GM18909 (cell line): ENCODE results near the gene PTPMT1.

Source experiments
- ATAC-seq: cut with Tn5 transposase; IDR thresholded peaks from one replicate; pipeline ENCODE4 v1.9.1; 2021; ENCODE audit warnings: mild to moderate bottlenecking; ENCODE audit not compliant: unreplicated experiment, poor library complexity

The PTPMT1 gene

DNA sequence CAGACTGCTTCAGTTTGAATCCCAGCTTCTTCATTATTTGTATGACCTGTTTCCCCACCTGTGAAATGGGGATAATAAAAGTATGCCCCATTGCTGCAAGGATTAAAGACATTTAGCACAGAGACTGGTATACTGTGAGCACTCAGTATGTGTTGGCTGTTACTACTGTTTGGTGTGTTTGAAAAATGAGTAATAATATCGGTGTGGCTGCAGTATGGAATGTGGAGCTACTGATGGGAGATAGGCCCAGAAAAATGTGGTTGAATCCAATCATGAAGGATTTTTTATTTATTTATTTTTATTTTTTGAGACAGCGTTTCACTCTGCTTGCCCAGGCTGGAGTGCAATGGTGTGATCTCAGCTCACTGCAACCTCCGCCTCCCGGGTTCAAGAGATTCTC lies 37.9 kb downstream of the PTPMT1 start:
- no peak for ATAC-seq

DNA sequence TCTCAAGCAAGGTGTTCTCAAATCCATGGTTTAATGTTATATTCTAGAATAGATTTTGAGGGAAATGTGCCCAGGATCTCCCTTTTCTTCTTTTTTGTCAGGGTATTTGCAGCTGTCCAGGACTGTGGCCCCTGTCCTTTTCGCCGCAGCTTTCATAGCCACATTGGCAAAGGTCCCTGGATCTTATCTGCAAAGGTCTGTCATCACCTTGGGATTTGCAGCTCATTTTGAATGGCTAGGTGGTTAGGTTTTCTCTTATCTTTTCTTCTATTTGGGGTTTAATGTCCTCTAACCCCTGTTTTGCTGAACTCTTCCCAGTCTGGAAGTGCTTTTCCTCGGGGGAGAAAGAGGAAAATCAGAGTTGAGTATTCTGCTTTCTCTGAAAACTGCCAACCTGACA lies 40.5 kb downstream of the PTPMT1 start:
- no peak for ATAC-seq

DNA sequence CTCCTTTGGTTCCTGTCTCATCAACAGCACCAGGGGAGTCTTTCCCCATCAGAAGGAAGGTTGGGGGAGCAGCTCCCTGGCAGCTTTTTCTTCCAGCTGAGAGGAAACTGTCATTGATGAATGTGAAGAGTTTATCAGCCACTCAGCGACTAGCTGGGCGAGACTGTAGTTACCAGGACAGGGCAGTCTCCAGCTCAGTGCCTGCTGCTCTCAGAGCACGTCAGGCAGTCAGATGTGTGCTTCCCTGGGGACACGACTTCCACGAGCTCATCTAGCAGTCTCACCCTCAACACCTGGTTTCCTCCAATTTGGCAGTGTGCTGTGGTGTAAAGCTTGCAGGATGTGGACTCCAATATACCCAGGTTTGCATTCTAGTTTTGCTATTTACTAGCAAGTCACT lies 41.3 kb downstream of the PTPMT1 start:
- no peak for ATAC-seq

DNA sequence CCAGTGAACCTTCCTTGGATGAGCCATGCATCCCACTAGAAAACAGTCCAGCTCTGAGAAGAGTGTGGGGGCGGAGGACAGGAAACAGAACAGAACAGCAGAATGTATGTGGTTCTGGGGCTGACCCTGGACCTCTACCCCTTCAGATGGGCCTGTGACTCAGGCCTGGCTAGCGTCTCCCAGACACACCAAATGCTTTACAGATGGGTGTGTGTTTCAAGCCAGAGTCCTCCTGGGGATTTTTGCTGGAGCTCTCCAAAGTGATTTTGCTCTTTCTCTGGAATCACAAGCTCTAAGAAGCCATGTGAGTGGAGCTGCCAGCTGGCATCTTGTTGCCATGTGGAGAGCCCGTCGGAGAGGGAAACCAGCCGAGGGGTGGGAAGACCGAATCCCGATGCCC lies 42.0 kb downstream of the PTPMT1 start:
- no peak for ATAC-seq

DNA sequence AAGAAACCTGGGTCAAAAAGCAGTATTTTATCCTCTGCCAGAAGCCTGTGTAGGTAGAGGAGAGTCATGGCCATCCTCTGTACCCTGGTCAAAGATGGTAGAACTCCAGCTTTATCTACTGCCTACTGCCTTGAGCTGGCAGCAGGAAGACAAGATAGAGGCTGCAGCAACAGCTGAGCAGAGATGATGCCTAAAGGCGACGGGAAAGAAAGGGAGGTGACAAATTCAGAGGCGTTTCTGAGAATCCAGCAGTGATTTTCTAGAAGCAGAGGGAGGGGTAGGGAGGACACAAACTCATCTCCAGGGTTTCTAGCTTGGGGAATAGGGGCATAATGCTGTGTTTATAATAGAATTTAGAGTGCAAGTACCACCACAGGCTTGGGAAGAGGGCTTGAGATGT lies 44.3 kb downstream of the PTPMT1 start:
- no peak for ATAC-seq

DNA sequence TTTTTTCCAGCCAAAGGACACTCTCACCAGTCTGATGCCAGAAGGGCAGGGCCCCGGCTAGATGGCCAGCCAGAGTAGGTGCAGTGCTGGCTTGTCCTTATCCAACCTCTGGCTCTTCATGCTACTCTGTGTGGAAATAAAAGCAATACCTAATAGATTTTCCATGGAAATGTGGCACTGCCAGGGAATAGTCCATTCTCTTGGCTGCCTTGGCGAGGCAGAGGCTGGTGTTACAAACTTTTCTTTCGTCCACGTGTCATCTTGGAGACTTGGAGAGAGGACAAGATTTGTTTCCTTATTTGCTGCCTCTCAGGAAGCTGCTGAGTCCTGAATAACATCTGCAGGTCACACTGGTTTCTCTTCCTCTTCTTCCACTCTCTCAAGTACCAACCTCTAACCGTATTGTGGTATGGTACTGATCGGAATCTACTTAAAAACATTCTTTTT lies 46.0 kb downstream of the PTPMT1 start:
- peak; percentile 83 for ATAC-seq

DNA sequence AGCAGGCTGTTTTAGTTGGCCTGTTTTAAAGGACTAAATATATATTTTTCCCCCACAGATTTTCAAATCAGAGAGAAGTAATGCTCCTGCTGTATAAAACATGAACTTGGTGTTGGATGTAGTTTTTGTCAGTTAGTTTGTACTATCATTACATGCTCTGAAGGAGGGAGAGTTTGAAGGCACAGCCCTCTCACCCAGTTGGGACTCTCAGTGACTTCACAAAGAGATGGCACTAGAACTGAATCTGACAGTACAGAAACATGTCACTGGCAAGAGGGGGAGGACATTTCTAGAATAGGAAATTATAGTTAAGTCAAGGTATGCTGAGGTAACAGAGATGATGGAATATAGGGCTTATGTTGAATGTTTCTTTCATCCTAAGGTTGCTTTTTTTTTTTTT lies 49.9 kb downstream of the PTPMT1 start:
- no peak for ATAC-seq

DNA sequence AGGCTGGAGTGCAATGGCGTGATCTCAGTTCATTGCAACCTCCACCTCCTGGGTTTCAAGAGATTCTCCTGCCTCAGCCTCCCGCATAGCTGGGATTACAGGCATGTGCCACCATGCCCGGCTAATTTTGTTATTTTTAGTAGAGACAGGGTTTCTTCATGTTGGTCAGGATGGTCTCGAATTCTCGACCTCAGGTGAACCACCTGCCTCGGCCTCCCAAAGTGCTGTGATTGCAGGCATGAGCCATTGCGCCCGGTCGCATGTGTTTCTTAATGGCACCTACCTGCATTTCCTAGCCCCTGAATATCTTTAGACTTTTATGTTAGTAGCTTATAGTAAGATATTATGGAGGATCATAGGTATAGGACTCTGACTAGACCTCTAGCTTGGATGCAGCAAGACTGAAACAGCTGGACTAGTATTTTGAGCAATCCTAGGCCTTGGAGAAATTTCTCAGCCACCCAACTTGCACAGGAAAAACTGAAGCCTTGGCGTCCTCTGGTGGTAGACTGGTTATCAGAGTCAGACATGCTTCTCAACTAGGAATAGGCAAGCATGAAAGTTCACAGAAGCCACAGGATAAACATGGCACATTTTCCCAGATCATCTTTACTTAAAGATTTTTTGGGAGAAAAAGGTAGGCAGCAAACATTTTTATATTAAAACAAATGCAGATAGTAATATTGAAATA lies 51.5 kb downstream of the PTPMT1 start:
- no peak for ATAC-seq

DNA sequence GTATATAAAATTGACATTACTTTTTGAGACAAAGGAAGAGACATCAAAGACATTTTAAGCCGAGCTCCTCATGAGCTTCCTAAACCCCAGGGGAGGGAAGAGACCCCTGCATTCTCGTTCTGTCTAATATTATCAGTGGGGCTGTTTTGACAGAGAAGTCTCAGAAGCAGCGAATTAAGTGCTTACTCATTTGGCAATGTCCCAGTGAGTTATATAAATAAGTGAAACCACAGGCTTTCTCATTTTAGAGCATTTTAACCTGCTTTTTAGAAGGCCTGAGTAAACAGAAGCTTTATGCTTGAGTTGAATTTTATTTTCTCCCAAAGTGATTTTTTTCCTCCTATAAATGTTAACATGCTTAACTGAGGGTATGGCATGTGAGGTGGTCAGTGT lies 52.0 kb downstream of the PTPMT1 start:
- no peak for ATAC-seq

DNA sequence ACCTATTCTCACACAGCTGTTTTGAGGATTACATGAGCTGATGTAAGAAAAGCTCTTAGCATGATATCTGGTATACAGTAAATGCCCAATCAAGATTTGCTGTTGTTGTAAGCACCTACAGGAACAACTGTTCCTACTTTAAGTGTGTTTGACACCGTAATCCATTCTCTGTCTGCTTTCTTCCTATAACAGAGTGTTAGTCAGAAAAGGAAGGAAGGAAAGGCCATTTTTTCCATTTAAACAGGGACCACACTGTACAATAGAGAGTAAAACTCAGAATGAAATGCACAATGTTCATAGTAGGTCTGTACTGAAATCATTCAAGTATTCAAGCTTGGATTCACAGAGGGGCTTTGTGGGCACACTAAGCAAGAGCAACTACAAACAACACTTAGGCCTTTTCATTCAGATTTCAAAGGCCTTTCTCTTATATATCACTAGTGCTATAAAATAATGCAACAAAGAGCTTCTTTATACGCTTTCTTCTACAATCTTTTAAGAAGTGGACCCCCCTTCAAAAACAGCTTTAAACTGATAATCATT lies 55.5 kb downstream of the PTPMT1 start:
- no peak for ATAC-seq
